ENCODE results near the gene WDR59.

WDR59 gene

GRCh38 chr16:74950511-74950910, 34.4 kb downstream of the WDR59 start:
- TF ChIP-seq, protein P1, sequence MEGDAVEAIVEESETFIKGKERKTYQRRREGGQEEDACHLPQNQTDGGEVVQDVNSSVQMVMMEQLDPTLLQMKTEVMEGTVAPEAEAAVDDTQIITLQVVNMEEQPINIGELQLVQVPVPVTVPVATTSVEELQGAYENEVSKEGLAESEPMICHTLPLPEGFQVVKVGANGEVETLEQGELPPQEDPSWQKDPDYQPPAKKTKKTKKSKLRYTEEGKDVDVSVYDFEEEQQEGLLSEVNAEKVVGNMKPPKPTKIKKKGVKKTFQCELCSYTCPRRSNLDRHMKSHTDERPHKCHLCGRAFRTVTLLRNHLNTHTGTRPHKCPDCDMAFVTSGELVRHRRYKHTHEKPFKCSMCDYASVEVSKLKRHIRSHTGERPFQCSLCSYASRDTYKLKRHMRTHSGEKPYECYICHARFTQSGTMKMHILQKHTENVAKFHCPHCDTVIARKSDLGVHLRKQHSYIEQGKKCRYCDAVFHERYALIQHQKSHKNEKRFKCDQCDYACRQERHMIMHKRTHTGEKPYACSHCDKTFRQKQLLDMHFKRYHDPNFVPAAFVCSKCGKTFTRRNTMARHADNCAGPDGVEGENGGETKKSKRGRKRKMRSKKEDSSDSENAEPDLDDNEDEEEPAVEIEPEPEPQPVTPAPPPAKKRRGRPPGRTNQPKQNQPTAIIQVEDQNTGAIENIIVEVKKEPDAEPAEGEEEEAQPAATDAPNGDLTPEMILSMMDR (IDR thresholded peaks at IDR 0.05; ENCODE audit: unreplicated experiment in 3 of 3), result no peak
- Mint-ChIP-seq H3K4me1 (no peaks in the 10 kb centered on the region), H3K27me3 (ENCODE audit: low read depth) (no peaks in the 10 kb centered on the region), H3K36me3 (ENCODE audit: low read depth) (peaks cover 71% of the 10 kb centered on the region), H3K9me3 (no peaks in the 10 kb centered on the region), H3K4me3 (no peak overlapping the region), H3K27ac (peak overlapping the region in 1 of 3 experiments; percentile 41)

GRCh38 chr16:74949309-74949708, 35.6 kb downstream of the WDR59 start:
- no peaks in the 10 kb centered on the region for H3K4me1 Mint-ChIP-seq
- no peaks in the 10 kb centered on the region for H3K27me3 Mint-ChIP-seq (ENCODE audit: low read depth)
- H3K27ac Mint-ChIP-seq, result no peak overlapping the region
- TF ChIP-seq, protein P1 (IDR thresholded peaks at IDR 0.05; ENCODE audit: unreplicated experiment in 3 of 3), result no peak
- peaks cover 67% of the 10 kb centered on the region for H3K36me3 Mint-ChIP-seq (ENCODE audit: low read depth)
- no peak overlapping the region for H3K4me3 Mint-ChIP-seq
- no peaks in the 10 kb centered on the region for H3K9me3 Mint-ChIP-seq

- Mint-ChIP-seq H3K4me1 (peaks cover 9% of the 10 kb centered on the region), H3K36me3 (ENCODE audit: low read depth) (peaks cover 66% of the 10 kb centered on the region), H3K27me3 (ENCODE audit: low read depth) (no peaks in the 10 kb centered on the region), H3K4me3 (no peak overlapping the region), H3K9me3 (no peaks in the 10 kb centered on the region), H3K27ac (no peak overlapping the region)
- TF ChIP-seq, protein P1 (IDR thresholded peaks at IDR 0.05; ENCODE audit: unreplicated experiment in 3 of 3), result no peak
Observed at GRCh38 chr16:74944466-74944865, 40.5 kb downstream of the WDR59 start.

GRCh38 chr16:74942977-74943918, 41.7 kb downstream of the WDR59 start:
- H3K4me3 Mint-ChIP-seq, result no peak overlapping the region
- H3K27me3 Mint-ChIP-seq (ENCODE audit: low read depth), result no peaks in the 10 kb centered on the region
- H3K4me1 Mint-ChIP-seq, result peaks cover 9% of the 10 kb centered on the region
- H3K36me3 Mint-ChIP-seq (ENCODE audit: low read depth), result peaks cover 69% of the 10 kb centered on the region
- H3K9me3 Mint-ChIP-seq, result no peaks in the 10 kb centered on the region
- H3K27ac Mint-ChIP-seq, result no peak overlapping the region
- TF ChIP-seq, protein P1 (IDR thresholded peaks at IDR 0.05; ENCODE audit: unreplicated experiment in 3 of 3), result no peak

DNA sequence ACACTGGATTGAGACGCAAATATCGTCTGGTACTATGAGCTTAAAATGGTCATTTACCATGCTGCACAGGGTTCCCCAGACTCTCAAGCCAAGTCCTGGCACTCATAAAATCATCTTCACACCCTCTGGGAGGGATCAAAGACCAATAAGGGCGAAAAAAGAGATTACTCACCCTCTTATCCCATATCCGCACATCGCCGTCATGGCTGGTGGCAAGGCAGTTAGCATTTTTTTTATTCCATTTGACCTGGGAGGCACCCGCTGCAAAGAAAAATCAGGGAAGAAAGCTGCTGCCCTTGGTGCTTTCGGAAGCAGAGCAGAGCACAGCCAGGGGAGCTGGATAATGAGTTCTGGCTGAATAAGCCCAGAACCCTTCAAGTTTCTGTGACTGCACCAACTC, 42.4 kb downstream of the WDR59 start:
- Mint-ChIP-seq H3K4me1 (peaks cover 9% of the 10 kb centered on the region), H3K27me3 (ENCODE audit: low read depth) (no peaks in the 10 kb centered on the region), H3K27ac (no peak overlapping the region), H3K9me3 (no peaks in the 10 kb centered on the region), H3K4me3 (no peak overlapping the region), H3K36me3 (ENCODE audit: low read depth) (peaks cover 69% of the 10 kb centered on the region)
- TF ChIP-seq, protein P1 (IDR thresholded peaks at IDR 0.05; ENCODE audit: unreplicated experiment in 3 of 3), result no peak

DNA sequence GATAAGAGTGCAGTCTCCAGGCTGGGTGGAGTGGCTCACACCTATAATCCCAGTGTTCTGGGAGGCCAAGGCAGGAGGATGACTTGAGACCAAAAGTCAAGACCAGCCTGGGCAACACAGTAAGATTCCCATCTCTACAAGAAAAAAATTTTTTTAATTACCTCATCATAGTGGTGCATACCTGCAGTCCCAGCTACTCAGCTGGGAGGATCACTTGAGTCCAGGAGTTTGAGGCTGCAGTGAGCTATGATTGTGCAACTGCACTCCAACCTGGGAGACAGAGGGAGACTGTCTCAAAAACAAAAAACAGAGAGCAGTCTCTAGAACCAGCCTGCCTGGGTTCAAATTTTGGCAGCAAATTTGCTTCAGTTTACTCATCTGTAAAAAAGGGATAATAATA, 45.2 kb downstream of the WDR59 start:
- Mint-ChIP-seq H3K4me1 (peaks cover 9% of the 10 kb centered on the region), H3K27me3 (ENCODE audit: low read depth) (no peaks in the 10 kb centered on the region)

More for the DNA sequence above, 45.2 kb downstream of the WDR59 start:
- no peak overlapping the region for H3K27ac Mint-ChIP-seq
- no peaks in the 10 kb centered on the region for H3K9me3 Mint-ChIP-seq
- H3K4me3 Mint-ChIP-seq, result no peak overlapping the region
- TF ChIP-seq, protein P1 (IDR thresholded peaks at IDR 0.05; ENCODE audit: unreplicated experiment in 3 of 3), result no peak
- H3K36me3 Mint-ChIP-seq (ENCODE audit: low read depth), result peaks cover 63% of the 10 kb centered on the region
